Measurements from ENCODE around the gene ST3GAL3.

GRCh38 chr1:43938892-43939587 is 231.7 kb downstream of the ST3GAL3 start:
- TF ChIP-seq CTCF (IDR thresholded peaks at IDR 0.05) (no peak), POLR2A (IDR thresholded peaks at IDR 0.05) (no peak)

Data from Peyer's patch (tissue), 4 donors.